HepG2 (cell line): ENCODE results near the gene RNPC3. TPM values are rescaled to one million over a fixed set of nuclear protein-coding genes. Genes with fewer than 3 reads are reported as not detected.

Source experiments
- ARID3A ChIP-seq: IDR thresholded peaks from 2 replicates; pipeline ENCODE4 v1.6.1; 2012; ENCODE audit warnings: low read depth, low read length, improper control_type of control experiment
- CCAR2 ChIP-seq: fragments of 200-400 bp; formaldehyde crosslinking; optimal IDR thresholded peaks from 2 replicates; pipeline ENCODE3; 2018; ENCODE audit warnings: low read depth, mild to moderate bottlenecking, low read length, moderate library complexity
- CREB1 ChIP-seq, 2 experiments: fragments of 450-650 bp in 1 of 2; IDR thresholded peaks; 2 replicates each; pipeline ENCODE4 v1.6.1; 2016 to 2017; ENCODE audit warnings: control low read depth in 1 of 2, mild to moderate bottlenecking in 1 of 2, missing compliant biosample characterization in 1 of 2, missing genetic modification characterization in 1 of 2
- DZIP1 ChIP-seq: sonication (generic); formaldehyde crosslinking; IDR thresholded peaks from 2 replicates; pipeline ENCODE4 v1.5.0; 2020; ENCODE audit warnings: mild to moderate bottlenecking, missing genetic modification reagents
- FOXA3 ChIP-seq: IDR thresholded peaks from 2 replicates; pipeline ENCODE4 v1.6.1; 2016; ENCODE audit warnings: missing genetic modification reagents, missing compliant biosample characterization
- GPBP1L1 ChIP-seq: sonication (generic); formaldehyde crosslinking; IDR thresholded peaks from 2 replicates; pipeline ENCODE4 v1.5.0; 2020; ENCODE audit warnings: mild to moderate bottlenecking, missing genetic modification reagents
- HDAC1 ChIP-seq: sonication (generic); formaldehyde crosslinking; IDR thresholded peaks from 2 replicates; pipeline ENCODE4 v1.5.1; 2020; ENCODE audit warnings: mild to moderate bottlenecking, missing genetic modification reagents
- IKZF4 ChIP-seq: sonication (generic); formaldehyde crosslinking; IDR thresholded peaks from 2 replicates; pipeline ENCODE4 v1.5.1; 2020; ENCODE audit warnings: borderline replicate concordance, mild to moderate bottlenecking, low read depth, missing genetic modification reagents; ENCODE audit errors: not compliant biosample characterization
- NFE2L2 ChIP-seq: fragments of 150-350 bp; IDR thresholded peaks from 2 replicates; pipeline ENCODE4 v1.6.1; 2014; ENCODE audit warnings: low read length
- NFKB2 ChIP-seq: sonication (generic); formaldehyde crosslinking; IDR thresholded peaks from 2 replicates; pipeline ENCODE4 v1.4.0; 2020; ENCODE audit warnings: missing genetic modification reagents, borderline replicate concordance
- PHB2 ChIP-seq: fragments of 450-650 bp; IDR thresholded peaks from 2 replicates; pipeline ENCODE4 v1.6.1; 2018; ENCODE audit not compliant: partially characterized antibody
- PLRG1 ChIP-seq: fragments of 450-650 bp; conservative IDR thresholded peaks from 2 replicates; pipeline ENCODE4 v1.6.1; 2016
- REPIN1 ChIP-seq: sonication (generic); formaldehyde crosslinking; IDR thresholded peaks from 2 replicates; pipeline ENCODE4 v1.8.0; 2022; ENCODE audit warnings: missing genetic modification reagents, low read depth, mild to moderate bottlenecking, borderline replicate concordance
- RNF2 ChIP-seq: fragments of 450-650 bp; conservative IDR thresholded peaks from 2 replicates; pipeline ENCODE4 v1.6.1; 2016; ENCODE audit warnings: low read depth
- SNAI1 ChIP-seq: sonication (generic); formaldehyde crosslinking; IDR thresholded peaks from 2 replicates; pipeline ENCODE4 v1.5.0; 2020; ENCODE audit warnings: mild to moderate bottlenecking, missing genetic modification reagents, borderline replicate concordance
- STAT6 ChIP-seq: sonication (generic); formaldehyde crosslinking; IDR thresholded peaks from 2 replicates; pipeline ENCODE4 v1.4.0; 2020; ENCODE audit warnings: missing genetic modification reagents, mild to moderate bottlenecking, borderline replicate concordance
- ZNF761 ChIP-seq: sonication (generic); formaldehyde crosslinking; conservative IDR thresholded peaks from 2 replicates; pipeline ENCODE4 v1.4.0; 2020; ENCODE audit warnings: mild to moderate bottlenecking, missing genetic modification reagents
- polyA plus RNA-seq, 8 experiments: library from polyadenylated mRNA; depleted of rRNA in 3 of 8; stranded (reverse) in 7 of 8; unstranded in 1 of 8; fragments of >200 nt; fragmentation: Illumina TruSeq in 4 of 8; extraction: Trizol in 4 of 8; gene quantifications; 2 replicates each; pipeline versions ENCODE4 v1.2.1 to v1.2.3, GENCODE V29; 2011 to 2016; ENCODE audit warnings: low read depth in 4 of 8, missing spikeins in 1 of 8, mixed read lengths in 1 of 8; ENCODE audit not compliant: insufficient read depth in 1 of 8
- total RNA-seq, 5 experiments: library from RNA; depleted of rRNA; stranded (reverse); fragments of >200 nt; fragmentation: Illumina TruSeq; extraction: Trizol; gene quantifications; 2 replicates each; pipeline ENCODE4 v1.2.3, GENCODE V29; 2016; ENCODE audit warnings: low read depth in 1 of 5
- TF ChIP-seq, protein P1 (sequence below): sonication (generic); formaldehyde crosslinking; IDR thresholded peaks from 2 replicates; pipeline ENCODE4 v1.5.1; 2020; ENCODE audit warnings: missing genetic modification reagents, mild to moderate bottlenecking, borderline replicate concordance

RNPC3 gene
- total and polyA plus RNA-seq, 2 of the 13 experiments (the other 11 are each of a cell fraction or from before 2014, with no cell fraction given): 9.1 to 22.1 TPM

- TF ChIP-seq, protein P1, sequence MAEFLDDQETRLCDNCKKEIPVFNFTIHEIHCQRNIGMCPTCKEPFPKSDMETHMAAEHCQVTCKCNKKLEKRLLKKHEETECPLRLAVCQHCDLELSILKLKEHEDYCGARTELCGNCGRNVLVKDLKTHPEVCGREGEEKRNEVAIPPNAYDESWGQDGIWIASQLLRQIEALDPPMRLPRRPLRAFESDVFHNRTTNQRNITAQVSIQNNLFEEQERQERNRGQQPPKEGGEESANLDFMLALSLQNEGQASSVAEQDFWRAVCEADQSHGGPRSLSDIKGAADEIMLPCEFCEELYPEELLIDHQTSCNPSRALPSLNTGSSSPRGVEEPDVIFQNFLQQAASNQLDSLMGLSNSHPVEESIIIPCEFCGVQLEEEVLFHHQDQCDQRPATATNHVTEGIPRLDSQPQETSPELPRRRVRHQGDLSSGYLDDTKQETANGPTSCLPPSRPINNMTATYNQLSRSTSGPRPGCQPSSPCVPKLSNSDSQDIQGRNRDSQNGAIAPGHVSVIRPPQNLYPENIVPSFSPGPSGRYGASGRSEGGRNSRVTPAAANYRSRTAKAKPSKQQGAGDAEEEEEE (CRISPR knock-in tag): no peak
- TF ChIP-seq ZNF761 (CRISPR knock-in tag): no peak
- TF ChIP-seq STAT6 (CRISPR knock-in tag): no peak
- peak; percentile 68 for TF ChIP-seq RNF2
- no peak for TF ChIP-seq ARID3A
- peak; percentile 57; the same call in 1 of the 2 replicates for TF ChIP-seq NFKB2 (CRISPR knock-in tag)
- TF ChIP-seq SNAI1 (CRISPR knock-in tag): no peak
- TF ChIP-seq NFE2L2: no peak
- TF ChIP-seq DZIP1 (CRISPR knock-in tag): peak; percentile 55; the same call in 1 of the 2 replicates
- no peak for TF ChIP-seq GPBP1L1 (CRISPR knock-in tag)
- no peak for TF ChIP-seq REPIN1 (CRISPR knock-in tag)
- no peak for TF ChIP-seq CREB1 (IDR thresholded peaks at IDR 0.05)
- peak; percentile 72 for TF ChIP-seq CREB1 (CRISPR knock-in tag; IDR thresholded peaks at IDR 0.05)
- TF ChIP-seq PLRG1: no peak
- TF ChIP-seq CCAR2: no peak
- TF ChIP-seq PHB2: no peak
- no peak for TF ChIP-seq IKZF4 (CRISPR knock-in tag)
- peak; percentile 70; the same call in 1 of the 2 replicates for TF ChIP-seq HDAC1 (CRISPR knock-in tag)
- no peak for TF ChIP-seq FOXA3
Measured at GRCh38 chr1:103525607-103526507, at the start of gene RNPC3 (continued).
